ENCODE measurements around the gene SIGLEC15.
"Not testable (repeated sequence)": the region's sequence is repeated elsewhere in the genome, so short reads cannot be mapped to it uniquely, and the experiment has no call there.

Gene SIGLEC15

GRCh38 chr18:45802814-45803492, 22.5 kb upstream of the SIGLEC15 start:
- FAIRE-seq, result peak; percentile 83
- DNase-seq (ENCODE audit: insufficient read length, low spot score), result no peak
- no peak for TF ChIP-seq POLR2A (IDR thresholded peaks at IDR 0.05; ENCODE audit: low read depth, low read length)

GRCh38 chr18:45805551-45805950, 19.9 kb upstream of the SIGLEC15 start:
- DNase-seq (ENCODE audit: insufficient read length, low spot score) (no peak), FAIRE-seq (no peak)
- TF ChIP-seq POLR2A (IDR thresholded peaks at IDR 0.05; ENCODE audit: low read depth, low read length), result no peak

DNA sequence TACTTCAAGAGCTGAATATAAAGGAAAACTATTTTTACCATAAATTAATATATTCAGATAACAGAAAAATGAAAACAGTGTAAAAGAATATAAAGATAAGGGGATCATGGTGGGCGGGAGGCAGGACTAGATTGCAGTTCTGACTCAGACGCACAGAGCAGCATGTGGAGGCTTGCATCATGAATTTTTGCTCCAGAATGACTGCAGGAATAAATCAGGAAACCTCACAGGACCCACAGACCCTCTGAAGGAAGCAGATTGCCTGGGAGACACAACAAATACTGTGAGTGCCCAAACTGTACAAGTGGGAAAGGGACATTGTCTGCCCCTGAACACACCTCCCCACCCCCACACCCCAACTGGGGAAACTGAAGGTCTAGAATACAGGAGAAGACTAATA, 19.2 kb upstream of the SIGLEC15 start:
- no peak for FAIRE-seq
- DNase-seq (ENCODE audit: insufficient read length, low spot score), result no peak
- no peak for TF ChIP-seq POLR2A (IDR thresholded peaks at IDR 0.05; ENCODE audit: low read depth, low read length)

DNA sequence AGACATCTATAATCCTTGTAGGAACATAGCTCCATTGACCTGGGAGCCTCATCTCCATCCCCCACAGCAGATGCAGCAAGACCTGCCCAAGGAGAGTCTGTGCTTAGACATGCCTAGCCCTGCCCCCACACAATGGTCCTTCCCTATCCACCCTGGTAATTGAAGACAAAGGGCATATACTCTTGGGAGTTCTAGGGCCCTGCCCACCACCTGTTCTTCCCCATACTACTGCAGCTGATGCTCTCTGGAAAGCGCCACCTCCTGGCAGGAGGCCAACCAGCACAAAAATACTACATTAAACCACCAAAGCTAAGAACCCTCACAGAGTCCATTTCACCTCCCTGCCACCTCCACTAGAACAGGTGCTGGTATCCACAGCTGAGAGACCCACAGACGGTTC, 18.3 kb upstream of the SIGLEC15 start:
- FAIRE-seq; DNase-seq (ENCODE audit: insufficient read length, low spot score): not testable (repeated sequence)

DNA sequence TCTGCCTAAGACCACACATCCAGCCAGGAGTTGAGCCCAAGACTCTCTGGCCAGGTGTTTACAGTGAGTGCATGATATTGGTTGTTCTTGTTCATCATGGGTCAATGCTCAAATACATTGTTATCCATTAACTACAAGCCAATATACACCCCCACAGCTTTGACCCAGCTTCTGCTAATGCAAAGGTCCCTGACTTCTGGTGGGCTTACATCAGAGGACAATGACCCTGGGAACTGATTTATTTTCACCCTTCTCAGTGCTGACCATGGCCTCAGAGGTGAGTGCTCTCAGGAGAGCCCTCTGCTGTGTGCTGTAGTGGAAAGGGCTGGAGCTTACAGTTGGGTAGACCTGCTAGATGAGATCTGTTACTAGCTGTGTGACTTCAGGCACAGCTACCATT, 10.7 kb upstream of the SIGLEC15 start:
- not testable (repeated sequence) for DNase-seq (ENCODE audit: insufficient read length, low spot score); FAIRE-seq

DNA sequence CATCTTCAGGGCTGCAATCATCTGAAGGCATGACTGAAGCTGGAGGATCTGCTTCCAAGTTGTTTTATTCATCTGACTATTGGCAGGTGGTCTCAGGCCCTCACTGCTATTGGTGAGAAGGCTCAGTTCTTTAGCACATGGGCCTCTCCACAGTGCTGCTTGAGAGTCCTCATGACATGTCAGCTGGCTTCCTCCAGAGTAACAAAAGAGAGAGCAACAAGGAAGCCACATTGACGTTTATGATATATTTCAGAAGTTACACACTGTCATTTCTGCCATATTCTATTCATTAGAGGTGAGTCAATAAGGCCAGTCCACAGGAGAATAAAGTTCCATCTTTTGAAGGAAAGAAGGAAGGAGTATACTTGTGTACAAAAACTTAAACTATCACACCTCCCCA, 7.9 kb upstream of the SIGLEC15 start:
- DNase-seq (ENCODE audit: insufficient read length, low spot score), result no peak
- TF ChIP-seq POLR2A (IDR thresholded peaks at IDR 0.05; ENCODE audit: low read depth, low read length), result no peak
- FAIRE-seq, result no peak

DNA sequence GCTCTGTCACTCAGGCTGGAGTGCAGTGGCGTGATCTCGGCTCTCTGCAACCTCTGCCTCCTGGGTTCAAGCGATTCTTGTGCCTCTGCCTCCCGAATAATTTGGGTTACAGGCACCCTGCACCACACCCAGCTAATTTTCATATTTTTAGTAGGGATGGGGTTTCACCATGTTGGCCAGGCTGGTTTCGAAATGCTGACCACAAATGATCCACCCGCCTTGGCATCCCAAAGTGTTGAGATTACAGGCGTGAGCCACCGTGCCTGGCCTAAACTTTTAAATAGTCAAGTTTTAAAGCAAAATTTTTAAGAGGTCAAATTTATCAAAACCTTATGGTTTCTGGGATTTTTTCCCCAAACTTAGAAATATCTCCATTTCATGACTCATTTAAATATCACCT, 6.7 kb upstream of the SIGLEC15 start:
- FAIRE-seq; DNase-seq (ENCODE audit: insufficient read length, low spot score): not testable (repeated sequence)

DNA sequence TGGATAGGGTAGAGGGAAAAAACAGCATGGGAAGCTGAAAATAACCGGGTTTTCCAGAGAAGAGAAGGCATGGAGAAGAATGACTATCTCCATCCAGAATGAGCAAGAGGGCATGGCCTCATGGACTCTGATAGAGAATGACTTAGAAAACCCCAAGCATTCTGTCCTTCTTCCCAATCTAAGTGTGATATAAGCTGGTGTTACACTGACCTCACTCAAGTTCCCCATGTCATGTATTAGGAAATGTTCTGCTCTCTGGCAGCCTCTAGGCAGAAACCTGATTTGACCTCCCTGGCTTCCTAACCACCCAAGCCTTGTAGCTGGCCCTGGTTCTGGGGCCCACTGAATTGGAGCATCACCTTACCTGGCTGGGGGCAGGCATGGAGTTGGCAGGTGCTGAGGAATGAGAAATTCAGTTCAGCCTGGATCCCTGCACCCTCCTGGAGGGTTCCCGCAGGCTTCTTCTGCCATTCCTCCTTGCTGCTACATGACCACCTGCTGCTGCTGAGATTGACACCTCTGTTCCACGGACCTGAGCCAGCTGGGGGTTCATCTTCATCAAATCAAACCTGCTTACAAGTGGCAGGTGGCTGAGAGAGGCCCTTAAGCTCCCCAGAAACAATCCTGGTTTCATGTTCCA, 5.2 kb upstream of the SIGLEC15 start:
- TF ChIP-seq POLR2A (IDR thresholded peaks at IDR 0.05; ENCODE audit: low read depth, low read length), result no peak
- FAIRE-seq, result no peak

DNA sequence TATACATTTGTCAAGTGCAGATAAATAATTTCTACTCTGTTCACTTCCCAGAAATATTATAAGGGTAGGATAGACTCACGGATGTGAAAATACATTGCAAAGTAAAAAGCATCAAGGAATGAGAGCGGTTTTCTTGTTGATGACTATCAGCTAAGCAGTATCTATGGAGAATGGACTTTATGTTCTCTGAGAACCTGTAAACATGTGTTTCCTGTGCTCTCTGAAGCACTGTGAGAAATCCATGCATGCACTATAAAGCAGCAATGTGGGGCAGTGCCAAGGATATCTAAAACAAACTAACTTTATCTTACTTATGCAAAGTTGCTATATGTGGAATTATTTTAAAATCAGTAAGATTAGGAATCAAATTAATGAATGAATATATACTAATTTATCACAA, 4.4 kb upstream of the SIGLEC15 start:
- DNase-seq (ENCODE audit: insufficient read length, low spot score), result no peak
- TF ChIP-seq POLR2A (IDR thresholded peaks at IDR 0.05; ENCODE audit: low read depth, low read length), result no peak
- no peak for FAIRE-seq

More for the DNA sequence above, 5.2 kb upstream of the SIGLEC15 start:
- no peak for DNase-seq (ENCODE audit: insufficient read length, low spot score)

- DNase-seq (ENCODE audit: insufficient read length, low spot score), result no peak
- no peak for TF ChIP-seq POLR2A (IDR thresholded peaks at IDR 0.05; ENCODE audit: low read depth, low read length)
- no peak for FAIRE-seq
Measured at GRCh38 chr18:45821711-45822110, 3.8 kb upstream of the SIGLEC15 start.

GRCh38 chr18:45826084-45826483, 609 bp downstream of the SIGLEC15 start:
- TF ChIP-seq POLR2A (IDR thresholded peaks at IDR 0.05; ENCODE audit: low read depth, low read length), result no peak

GRCh38 chr18:45826716-45827115, 1.2 kb downstream of the SIGLEC15 start:
- not testable (repeated sequence) for DNase-seq (ENCODE audit: insufficient read length, low spot score); FAIRE-seq

More at GRCh38 chr18:45826084-45826483, 609 bp downstream of the SIGLEC15 start:
- FAIRE-seq (no peak), DNase-seq (ENCODE audit: insufficient read length, low spot score) (no peak)

DNA sequence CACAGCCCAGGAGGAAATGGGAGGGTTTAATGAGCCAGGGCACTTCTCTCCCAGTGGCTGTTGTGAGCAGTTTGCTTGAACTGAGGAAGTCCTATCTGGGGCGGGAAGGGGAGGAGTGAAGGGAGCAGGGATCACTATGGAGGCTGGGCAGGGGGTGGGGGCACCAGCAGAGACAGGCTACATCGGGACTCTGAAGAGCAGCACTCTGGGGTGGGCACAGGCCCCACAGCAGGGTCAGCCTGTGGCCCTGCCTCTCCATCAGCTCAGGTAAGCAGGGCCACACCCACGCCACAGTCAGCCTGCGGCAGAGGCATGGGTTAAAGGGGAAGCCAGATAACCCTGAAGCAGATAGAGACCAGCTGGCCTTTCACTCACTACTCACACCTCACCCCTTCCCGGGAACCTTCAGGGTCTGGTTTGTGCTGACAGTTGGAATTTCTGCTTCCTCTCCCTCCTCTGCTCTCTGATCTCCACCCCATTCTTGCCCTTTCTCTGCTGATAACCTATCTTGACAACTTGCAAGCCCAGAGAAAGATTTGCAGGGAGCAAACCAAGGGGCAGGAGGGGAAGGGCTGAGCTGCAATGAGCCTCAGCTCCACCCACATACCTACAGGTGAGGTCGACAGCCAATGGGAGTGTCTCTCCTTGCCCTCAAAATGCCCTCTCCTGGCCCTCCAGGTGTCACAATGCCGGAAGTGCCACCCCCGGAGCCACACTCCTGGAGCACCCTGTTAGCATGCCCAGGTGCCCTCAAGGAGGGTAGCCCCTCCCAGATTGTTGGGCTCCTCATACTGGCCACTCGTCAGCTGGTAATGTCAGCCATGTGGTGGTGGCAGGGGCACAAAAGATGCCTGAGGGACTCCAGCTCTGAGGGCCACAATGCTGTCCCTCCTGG, 3.7 kb downstream of the SIGLEC15 start:
- DNase-seq (ENCODE audit: insufficient read length, low spot score) (no peak), FAIRE-seq (no peak)
- no peak for TF ChIP-seq POLR2A (IDR thresholded peaks at IDR 0.05; ENCODE audit: low read depth, low read length)

DNA sequence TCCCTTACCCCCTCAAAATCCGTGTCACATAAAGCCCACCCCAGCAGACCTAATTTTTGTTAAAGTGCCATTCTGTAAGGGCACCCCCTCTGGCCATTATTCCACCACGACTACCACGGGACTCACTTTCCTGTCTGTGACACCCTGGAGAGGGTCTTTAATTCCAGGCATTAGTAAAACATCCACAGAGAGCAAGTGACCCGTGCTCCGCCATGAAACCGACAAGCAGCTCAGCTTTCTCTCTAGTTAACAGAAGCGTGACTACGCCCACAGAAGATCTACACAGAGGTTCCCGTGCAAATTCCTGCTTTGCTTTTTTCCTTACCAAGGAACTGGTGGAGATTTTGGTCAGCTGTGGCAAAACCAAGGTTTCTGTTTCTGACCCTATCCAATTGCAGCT, 4.4 kb downstream of the SIGLEC15 start:
- FAIRE-seq (no peak), DNase-seq (ENCODE audit: insufficient read length, low spot score) (no peak)
- no peak for TF ChIP-seq POLR2A (IDR thresholded peaks at IDR 0.05; ENCODE audit: low read depth, low read length)

- FAIRE-seq, result no peak
- DNase-seq (ENCODE audit: insufficient read length, low spot score), result no peak
- no peak for TF ChIP-seq POLR2A (IDR thresholded peaks at IDR 0.05; ENCODE audit: low read depth, low read length)
Measured at GRCh38 chr18:45830917-45831316, 5.4 kb downstream of the SIGLEC15 start.
